OCI-LY7 (cell line): Measurements from ENCODE around the gene JAG2. TPM values are rescaled to one million over a fixed set of nuclear protein-coding genes. Genes with fewer than 3 reads are reported as not detected.

Source experiments
- BruUV-seq: library from RNA; stranded (reverse); fragments of 400-500 nt; replicated peaks from 2 replicates; lab custom pipeline; 2021; lab: Mats Ljungman, UMichigan
- CTCF ChIA-PET: fragments of 300-600 bp; sonication (Branson Sonifier 250); formaldehyde crosslinking; loops from one replicate; lab custom pipeline; 2022; ENCODE audit warnings: antibody characterized with exemption; ENCODE audit not compliant: unreplicated experiment; lab: Charles Lee
- POLR2A ChIA-PET: fragments of 300-600 bp; sonication (Branson Sonifier 250); formaldehyde crosslinking; loops from one replicate; lab custom pipeline; 2022; ENCODE audit warnings: antibody characterized with exemption; lab: Charles Lee
- DNase-seq: peaks from one replicate; pipeline ENCODE4 v3.0.0-alpha.2; 2015; ENCODE audit warnings: low spot score
- H2AFZ ChIP-seq: fragments of 200-600 bp; sonication (generic), shearing (Covaris generic); 2 replicates; pipeline ENCODE4 v1.6.1; 2014; ENCODE audit warnings: mild to moderate bottlenecking, antibody characterized with exemption, low read length, moderate library complexity
- H3K27ac ChIP-seq: fragments of 200-600 bp; sonication (generic); 2 replicates; pipeline ENCODE4 v1.5.1; 2014; ENCODE audit warnings: mixed run types, low read depth, mild to moderate bottlenecking, moderate library complexity, low read length, inconsistent platforms; ENCODE audit not compliant: poor library complexity, severe bottlenecking
- H3K36me3 ChIP-seq: fragments of 200-600 bp; sonication (generic); 2 replicates; pipeline ENCODE4 v1.6.1; 2014; ENCODE audit warnings: mild to moderate bottlenecking, antibody characterized with exemption, low read length, moderate library complexity, mixed read lengths; ENCODE audit not compliant: insufficient read depth
- H3K4me1 ChIP-seq: fragments of 200-600 bp; sonication (generic); 2 replicates; pipeline ENCODE4 v1.5.1; 2014; ENCODE audit warnings: mild to moderate bottlenecking, low read length; ENCODE audit not compliant: insufficient read depth, poor library complexity, severe bottlenecking
- H3K4me2 ChIP-seq: fragments of 200-600 bp; sonication (generic); 2 replicates; pipeline ENCODE4 v1.6.1; 2014; ENCODE audit warnings: mild to moderate bottlenecking, low read length
- H3K4me3 ChIP-seq: fragments of 200-600 bp; sonication (generic); 2 replicates; pipeline ENCODE4 v1.5.1; 2014; ENCODE audit warnings: mild to moderate bottlenecking, low read depth, low read length; ENCODE audit not compliant: poor library complexity, severe bottlenecking
- H3K79me2 ChIP-seq: fragments of 200-600 bp; sonication (generic); 2 replicates; pipeline ENCODE4 v1.6.1; 2016; ENCODE audit warnings: low read depth, mild to moderate bottlenecking, low read length, moderate library complexity, mixed read lengths; ENCODE audit not compliant: insufficient read depth
- H3K9me2 ChIP-seq: fragments of 200-600 bp; sonication (generic); 2 replicates; pipeline ENCODE4 v1.6.1; 2016; ENCODE audit warnings: mild to moderate bottlenecking, low read length, mixed read lengths; ENCODE audit not compliant: insufficient read depth
- H3K9me3 ChIP-seq: fragments of 200-600 bp; sonication (generic); 2 replicates; pipeline ENCODE4 v1.6.1; 2014; ENCODE audit warnings: mild to moderate bottlenecking, mixed run types, low read length, mixed read lengths
- H4K20me1 ChIP-seq: fragments of 200-600 bp; sonication (generic); 2 replicates; pipeline ENCODE4 v1.6.1; 2014; ENCODE audit warnings: mild to moderate bottlenecking, antibody characterized with exemption, low read length, moderate library complexity, mixed read lengths; ENCODE audit not compliant: insufficient read depth
- CTCF ChIP-seq: fragments of 200-600 bp; sonication (generic); conservative IDR thresholded peaks from 2 replicates; pipeline ENCODE4 v1.5.1; 2014; ENCODE audit warnings: mild to moderate bottlenecking, antibody characterized with exemption, low read length, moderate library complexity, mixed read lengths
- EZH2phosphoT487 ChIP-seq: fragments of 200-600 bp; sonication (generic); IDR thresholded peaks from 2 replicates; pipeline ENCODE4 v1.6.1; 2018; ENCODE audit warnings: low read depth, borderline replicate concordance, mild to moderate bottlenecking, mixed run types, antibody characterized with exemption, low read length, moderate library complexity, mixed read lengths
- intact Hi-C: fragments of 100-400 bp; cut with micrococcal nuclease; formaldehyde crosslinking; loops from one replicate; pipeline ENCODE4 v1.10.0; 2022; ENCODE audit not compliant: unreplicated experiment
- total RNA-seq, 2 experiments: library from RNA; depleted of rRNA in 1 of 2; stranded (reverse); fragments of >200 nt in 1 of 2; shearing (Covaris generic) in 1 of 2; gene quantifications; 2 replicates each; pipeline ENCODE4 v1.2.3, GENCODE V29; 2014 to 2022

The JAG2 gene
- total RNA-seq, 2 experiments from 2014 or later: 5.0 to 6.0 TPM

GRCh38 chr14:105168979-105169507 is 467 bp upstream of the JAG2 start:
- Histone ChIP-seq H4K20me1 (no peaks in the 10 kb centered on the region; the same call in 1 of the 2 replicates), H2AFZ (no peak overlapping the region), H3K79me2 (no peaks in the 10 kb centered on the region), H3K4me3 (peak overlapping the region; percentile 62), H3K27ac (no peak overlapping the region), H3K9me2 (no peaks in the 10 kb centered on the region), H3K4me1 (peaks cover 41% of the 10 kb centered on the region), H3K9me3 (no peaks in the 10 kb centered on the region), H3K36me3 (no peaks in the 10 kb centered on the region), H3K4me2 (peak overlapping the region; percentile 78)
- ChIA-PET POLR2A (no interaction called here), CTCF (no interaction called here)
- intact Hi-C loops: no loop called here
- BruUV-seq: no TSS peak
- peak; percentile 55 for DNase-seq
- TF ChIP-seq EZH2phosphoT487 (no peak), CTCF (peak; percentile 82)

GRCh38 chr14:105168093-105168420 is 519 bp downstream of the JAG2 start:
- CTCF ChIA-PET: no interaction called here
- H4K20me1 ChIP-seq: no peaks in the 10 kb centered on the region; the same call in 1 of the 2 replicates
- peak overlapping the region; percentile 46 for H3K4me3 ChIP-seq
- intact Hi-C loops: no loop called here
- no peak for DNase-seq
- H3K79me2 ChIP-seq: no peaks in the 10 kb centered on the region
- no peak overlapping the region for H3K27ac ChIP-seq
- no peaks in the 10 kb centered on the region for H3K36me3 ChIP-seq
- peaks cover 38% of the 10 kb centered on the region for H3K4me1 ChIP-seq
- no peak overlapping the region for H2AFZ ChIP-seq
- no TSS peak for BruUV-seq
- H3K4me2 ChIP-seq: peak overlapping the region; percentile 76
- H3K9me3 ChIP-seq: no peaks in the 10 kb centered on the region
- H3K9me2 ChIP-seq: no peaks in the 10 kb centered on the region
- TF ChIP-seq CTCF: no peak
- POLR2A ChIA-PET: no interaction called here

- H3K79me2 ChIP-seq: no peaks in the 10 kb centered on the region
- no peaks in the 10 kb centered on the region for H3K9me3 ChIP-seq
- BruUV-seq: no TSS peak
- no peaks in the 10 kb centered on the region for H3K36me3 ChIP-seq
- H2AFZ ChIP-seq: no peak overlapping the region
- intact Hi-C loops: no loop called here
- peak overlapping the region; percentile 76 for H3K4me2 ChIP-seq
- POLR2A ChIA-PET: no interaction called here
- no peak for DNase-seq
- TF ChIP-seq EZH2phosphoT487 (no peak), CTCF (peak; percentile 65)
- H3K4me3 ChIP-seq: peak overlapping the region; percentile 46
- peaks cover 38% of the 10 kb centered on the region for H3K4me1 ChIP-seq
- H4K20me1 ChIP-seq: no peaks in the 10 kb centered on the region; the same call in 1 of the 2 replicates
- CTCF ChIA-PET: no interaction called here
- no peaks in the 10 kb centered on the region for H3K9me2 ChIP-seq
- H3K27ac ChIP-seq: no peak overlapping the region
Observed at GRCh38 chr14:105167303-105168092, 1.1 kb downstream of the JAG2 start.
